ENCODE measurements around the gene FAM53B.

Gene FAM53B

DNA sequence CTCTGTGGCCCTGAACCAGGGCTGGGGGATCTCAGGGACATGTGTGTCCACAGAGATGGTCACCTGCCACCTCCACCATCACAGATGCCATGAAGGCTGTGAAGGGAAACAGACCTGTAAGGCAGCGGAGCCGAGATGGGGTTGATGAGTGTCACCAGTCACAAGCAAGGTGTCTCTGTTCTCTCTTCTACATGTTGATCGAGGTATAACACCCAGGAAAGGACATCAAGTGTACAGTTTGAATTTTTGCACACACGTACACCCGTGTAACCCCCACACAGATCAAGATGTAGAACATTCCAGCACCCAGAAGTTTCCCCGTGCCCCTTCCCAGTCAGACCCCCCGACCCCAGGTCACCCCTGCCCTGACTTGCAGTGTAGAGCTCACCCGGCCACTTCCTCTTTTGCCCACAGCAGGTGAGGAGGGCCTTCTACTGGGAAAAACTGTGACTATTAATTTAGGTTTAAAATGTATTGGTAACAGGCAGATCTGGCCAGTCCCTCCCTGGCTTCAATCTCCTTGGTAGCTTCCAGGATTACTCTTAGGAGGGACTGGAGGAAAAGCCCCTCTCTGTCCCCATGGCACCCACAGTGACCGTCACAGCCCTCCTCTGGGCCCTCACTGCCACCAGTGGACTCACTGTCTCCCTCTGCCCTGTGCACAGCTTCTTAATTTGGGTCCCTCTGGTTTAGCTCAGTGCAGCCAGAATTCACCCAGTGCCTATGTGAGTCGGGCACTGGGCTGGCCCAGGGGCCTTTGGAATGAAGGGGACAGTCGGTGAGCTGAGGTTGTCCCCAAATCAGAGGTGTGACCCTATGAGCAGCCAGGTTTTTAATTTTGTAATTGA is 174.3 kb downstream of the FAM53B start:
- TF ChIP-seq SP3 (tag by site-specific recombination; IDR thresholded peaks at IDR 0.05) (no peak), ZBTB11 (tag by site-specific recombination; conservative IDR thresholded peaks at IDR 0.05; ENCODE audit: low read depth) (no peak), ZNF521 (tag by site-specific recombination; IDR thresholded peaks at IDR 0.05) (no peak), ZNF169 (tag by site-specific recombination; IDR thresholded peaks at IDR 0.05) (no peak), ZNF248 (tag by site-specific recombination; IDR thresholded peaks at IDR 0.05) (no peak), ZNF175 (tag by site-specific recombination; IDR thresholded peaks at IDR 0.05) (no peak), ZBTB10 (tag by site-specific recombination; IDR thresholded peaks at IDR 0.05) (no peak), ZNF510 (tag by site-specific recombination; IDR thresholded peaks at IDR 0.05; ENCODE audit: insufficient replicate concordance) (no peak), ZNF426 (tag by site-specific recombination; IDR thresholded peaks at IDR 0.05) (no peak), ZBTB7A (tag by site-specific recombination; IDR thresholded peaks at IDR 0.05; ENCODE audit: low read depth) (no peak), GFI1B (tag by site-specific recombination; IDR thresholded peaks at IDR 0.05) (no peak)
- TF ChIP-seq, protein P1, sequence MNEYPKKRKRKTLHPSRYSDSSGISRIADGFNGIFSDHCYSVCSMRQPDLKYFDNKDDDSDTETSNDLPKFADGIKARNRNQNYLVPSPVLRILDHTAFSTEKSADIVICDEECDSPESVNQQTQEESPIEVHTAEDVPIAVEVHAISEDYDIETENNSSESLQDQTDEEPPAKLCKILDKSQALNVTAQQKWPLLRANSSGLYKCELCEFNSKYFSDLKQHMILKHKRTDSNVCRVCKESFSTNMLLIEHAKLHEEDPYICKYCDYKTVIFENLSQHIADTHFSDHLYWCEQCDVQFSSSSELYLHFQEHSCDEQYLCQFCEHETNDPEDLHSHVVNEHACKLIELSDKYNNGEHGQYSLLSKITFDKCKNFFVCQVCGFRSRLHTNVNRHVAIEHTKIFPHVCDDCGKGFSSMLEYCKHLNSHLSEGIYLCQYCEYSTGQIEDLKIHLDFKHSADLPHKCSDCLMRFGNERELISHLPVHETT (tag by site-specific recombination; IDR thresholded peaks at IDR 0.05): no peak
- TF ChIP-seq, protein P2, sequence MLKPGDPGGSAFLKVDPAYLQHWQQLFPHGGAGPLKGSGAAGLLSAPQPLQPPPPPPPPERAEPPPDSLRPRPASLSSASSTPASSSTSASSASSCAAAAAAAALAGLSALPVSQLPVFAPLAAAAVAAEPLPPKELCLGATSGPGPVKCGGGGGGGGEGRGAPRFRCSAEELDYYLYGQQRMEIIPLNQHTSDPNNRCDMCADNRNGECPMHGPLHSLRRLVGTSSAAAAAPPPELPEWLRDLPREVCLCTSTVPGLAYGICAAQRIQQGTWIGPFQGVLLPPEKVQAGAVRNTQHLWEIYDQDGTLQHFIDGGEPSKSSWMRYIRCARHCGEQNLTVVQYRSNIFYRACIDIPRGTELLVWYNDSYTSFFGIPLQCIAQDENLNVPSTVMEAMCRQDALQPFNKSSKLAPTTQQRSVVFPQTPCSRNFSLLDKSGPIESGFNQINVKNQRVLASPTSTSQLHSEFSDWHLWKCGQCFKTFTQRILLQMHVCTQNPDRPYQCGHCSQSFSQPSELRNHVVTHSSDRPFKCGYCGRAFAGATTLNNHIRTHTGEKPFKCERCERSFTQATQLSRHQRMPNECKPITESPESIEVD (tag by site-specific recombination; IDR thresholded peaks at IDR 0.05): no peak
- Histone ChIP-seq H3K9me3 (ENCODE audit: control insufficient read depth, insufficient read depth, low read depth, low read length) (no peaks in the 10 kb centered on the region), H3K27ac (ENCODE audit: extremely low read depth, low read depth, low read length) (no peak overlapping the region), H3K4me3 (ENCODE audit: low read depth, low read length) (no peak overlapping the region), H3K4me1 (ENCODE audit: control insufficient read depth, insufficient read depth, low read length) (no peaks in the 10 kb centered on the region), H3K36me3 (ENCODE audit: control insufficient read depth in 2 of 2, insufficient read depth in 1 of 2, low read length in 2 of 2) (no peaks in the 10 kb centered on the region)
- POLR2A ChIA-PET: no interaction called here
- CTCF ChIA-PET: no interaction called here
